ENCODE results near the gene SDK2.

GRCh38 chr17:73604476-73604875 lies 39.8 kb downstream of the SDK2 start:
- TF ChIP-seq REST (tag by site-specific recombination; IDR thresholded peaks at IDR 0.05) (no peak), ZNF629 (tag by site-specific recombination; IDR thresholded peaks at IDR 0.05) (no peak), CTCF (tag by site-specific recombination; IDR thresholded peaks at IDR 0.05) (no peak), ZNF707 (tag by site-specific recombination; IDR thresholded peaks at IDR 0.05) (no peak), ZNF211 (tag by site-specific recombination; IDR thresholded peaks at IDR 0.05; ENCODE audit: low read depth) (no peak), KLF16 (tag by site-specific recombination; IDR thresholded peaks at IDR 0.05) (no peak), ZIC2 (tag by site-specific recombination; IDR thresholded peaks at IDR 0.05) (no peak), ZBTB26 (tag by site-specific recombination; optimal IDR thresholded peaks at IDR 0.05) (no peak), ZNF140 (tag by site-specific recombination; IDR thresholded peaks at IDR 0.05) (no peak)
